ENCODE results near the gene NCAM1. TPM values are rescaled to one million over a fixed set of nuclear protein-coding genes. Genes with fewer than 3 reads are reported as not detected.

Gene NCAM1
- total RNA-seq, 1 experiment from 2014 or later, result not detected

DNA sequence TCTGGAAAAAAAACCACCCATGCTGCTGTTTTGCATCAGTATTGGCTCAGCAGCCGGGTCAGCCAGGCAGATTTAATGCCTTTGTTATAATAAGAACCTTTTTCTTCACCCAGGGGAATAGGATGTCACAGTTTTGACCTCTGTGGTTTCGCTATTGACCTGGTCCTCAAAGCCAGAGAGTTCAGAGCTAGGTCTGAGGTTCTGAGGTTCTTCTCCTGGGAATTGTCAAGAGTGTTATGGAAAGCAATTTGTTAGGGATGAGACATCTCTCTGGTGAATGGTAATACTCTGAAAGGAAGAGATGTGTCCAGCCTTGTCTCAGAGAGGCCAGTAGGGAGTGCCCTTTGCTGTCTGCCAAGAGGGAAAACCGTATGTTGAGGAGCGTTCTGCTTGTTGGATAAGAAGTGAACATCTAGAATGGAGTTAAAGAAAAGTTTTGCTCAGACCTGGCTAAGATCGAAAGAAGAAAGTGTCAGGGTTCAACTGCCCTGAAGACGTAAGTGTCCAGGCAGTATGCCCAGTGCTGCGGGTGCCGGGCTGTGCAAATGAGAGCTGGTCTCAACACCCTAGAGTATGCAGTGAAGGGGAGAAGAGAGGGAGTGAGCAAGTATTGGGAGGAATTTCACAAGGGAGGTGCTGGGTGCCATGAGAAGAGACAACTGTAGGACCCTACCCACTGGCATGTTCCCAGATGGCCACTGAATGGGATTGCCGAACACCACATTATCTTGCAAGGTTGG, 202.2 kb downstream of the NCAM1 start:
- TF ChIP-seq EZH2phosphoT487 (IDR thresholded peaks at IDR 0.05; ENCODE audit: borderline replicate concordance, low read length) (no peak), EZH2 (IDR thresholded peaks at IDR 0.05; ENCODE audit: low read length, unreplicated experiment) (no peak)
- TF ChIP-seq, protein P1, sequence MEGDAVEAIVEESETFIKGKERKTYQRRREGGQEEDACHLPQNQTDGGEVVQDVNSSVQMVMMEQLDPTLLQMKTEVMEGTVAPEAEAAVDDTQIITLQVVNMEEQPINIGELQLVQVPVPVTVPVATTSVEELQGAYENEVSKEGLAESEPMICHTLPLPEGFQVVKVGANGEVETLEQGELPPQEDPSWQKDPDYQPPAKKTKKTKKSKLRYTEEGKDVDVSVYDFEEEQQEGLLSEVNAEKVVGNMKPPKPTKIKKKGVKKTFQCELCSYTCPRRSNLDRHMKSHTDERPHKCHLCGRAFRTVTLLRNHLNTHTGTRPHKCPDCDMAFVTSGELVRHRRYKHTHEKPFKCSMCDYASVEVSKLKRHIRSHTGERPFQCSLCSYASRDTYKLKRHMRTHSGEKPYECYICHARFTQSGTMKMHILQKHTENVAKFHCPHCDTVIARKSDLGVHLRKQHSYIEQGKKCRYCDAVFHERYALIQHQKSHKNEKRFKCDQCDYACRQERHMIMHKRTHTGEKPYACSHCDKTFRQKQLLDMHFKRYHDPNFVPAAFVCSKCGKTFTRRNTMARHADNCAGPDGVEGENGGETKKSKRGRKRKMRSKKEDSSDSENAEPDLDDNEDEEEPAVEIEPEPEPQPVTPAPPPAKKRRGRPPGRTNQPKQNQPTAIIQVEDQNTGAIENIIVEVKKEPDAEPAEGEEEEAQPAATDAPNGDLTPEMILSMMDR (conservative IDR thresholded peaks at IDR 0.05; ENCODE audit: low read depth, low read length), result no peak
- no peaks in the 10 kb centered on the region for H3K9me3 ChIP-seq (ENCODE audit: low read length)
- no peaks in the 10 kb centered on the region for H3F3A ChIP-seq (ENCODE audit: low read length, unreplicated experiment)
- DNase-seq, result no peak
- no peaks in the 10 kb centered on the region for H4K20me1 ChIP-seq (ENCODE audit: low read length)
- no peak overlapping the region for H3K27ac ChIP-seq (ENCODE audit: low read length)
- CTCF ChIA-PET, result no interaction called here
- no peak overlapping the region for H3K4me3 ChIP-seq (ENCODE audit: low read length)
- no peaks in the 10 kb centered on the region for H3K36me3 ChIP-seq (ENCODE audit: low read depth, low read length)
- H3K4me1 ChIP-seq (ENCODE audit: insufficient read depth, low read length), result no peaks in the 10 kb centered on the region
- no peak overlapping the region for H2AFZ ChIP-seq (ENCODE audit: low read length)
- ATAC-seq, result no peak
- no TSS peak for BruUV-seq (replicated peaks)
- no peaks in the 10 kb centered on the region for H3K9me2 ChIP-seq (replicated peaks; ENCODE audit: low read length)
- H3K27me3 ChIP-seq (ENCODE audit: low read length), result peaks cover 44% of the 10 kb centered on the region
- intact Hi-C loops (cut with micrococcal nuclease), result no loop called here
- H3K4me2 ChIP-seq (ENCODE audit: low read length), result no peak overlapping the region
- H3K79me2 ChIP-seq (ENCODE audit: low read length), result no peaks in the 10 kb centered on the region
- H3K9ac ChIP-seq (ENCODE audit: low read length), result no peak overlapping the region
- POLR2A ChIA-PET (ENCODE audit: unreplicated experiment), result no interaction called here

DNA sequence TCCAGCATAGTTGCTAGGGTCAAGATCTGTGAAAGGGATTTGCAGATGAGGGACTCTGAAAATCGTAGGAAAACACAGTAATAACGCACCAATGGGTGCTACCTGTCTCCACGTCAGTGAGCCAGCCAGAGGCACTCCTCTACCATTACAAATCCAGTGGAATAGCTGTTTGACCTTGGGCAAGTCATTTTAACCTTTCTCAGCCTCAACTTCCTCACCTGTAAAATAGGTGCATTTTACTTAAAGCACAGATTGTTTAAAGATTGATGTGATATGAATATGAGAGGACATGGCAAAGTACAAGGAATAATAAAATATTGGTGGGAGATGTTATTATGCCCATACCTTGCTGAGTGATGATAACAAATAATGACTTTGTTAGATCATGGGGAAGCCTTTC, 205.1 kb downstream of the NCAM1 start:
- no TSS peak for BruUV-seq (replicated peaks)
- no peaks in the 10 kb centered on the region for H3K79me2 ChIP-seq (ENCODE audit: low read length)
- no peak overlapping the region for H3K27ac ChIP-seq (ENCODE audit: low read length)
- peaks cover 54% of the 10 kb centered on the region for H3K27me3 ChIP-seq (ENCODE audit: low read length)
- DNase-seq, result no peak
- POLR2A ChIA-PET (ENCODE audit: unreplicated experiment), result no interaction called here
- no peaks in the 10 kb centered on the region for H4K20me1 ChIP-seq (ENCODE audit: low read length)
- no peaks in the 10 kb centered on the region for H3K9me3 ChIP-seq (ENCODE audit: low read length)
- intact Hi-C loops (cut with micrococcal nuclease), result no loop called here
- TF ChIP-seq, protein P1 (conservative IDR thresholded peaks at IDR 0.05; ENCODE audit: low read depth, low read length), result no peak
- TF ChIP-seq EZH2phosphoT487 (IDR thresholded peaks at IDR 0.05; ENCODE audit: borderline replicate concordance, low read length) (no peak), EZH2 (IDR thresholded peaks at IDR 0.05; ENCODE audit: low read length, unreplicated experiment) (no peak)
- H3K9ac ChIP-seq (ENCODE audit: low read length), result no peak overlapping the region
- CTCF ChIA-PET, result no interaction called here
- no peak for ATAC-seq
- no peak overlapping the region for H2AFZ ChIP-seq (ENCODE audit: low read length)
- H3F3A ChIP-seq (ENCODE audit: low read length, unreplicated experiment), result no peaks in the 10 kb centered on the region
- no peaks in the 10 kb centered on the region for H3K4me1 ChIP-seq (ENCODE audit: insufficient read depth, low read length)
- no peaks in the 10 kb centered on the region for H3K9me2 ChIP-seq (replicated peaks; ENCODE audit: low read length)
- H3K4me2 ChIP-seq (ENCODE audit: low read length), result no peak overlapping the region
- H3K4me3 ChIP-seq (ENCODE audit: low read length), result no peak overlapping the region
- H3K36me3 ChIP-seq (ENCODE audit: low read depth, low read length), result no peaks in the 10 kb centered on the region

DNA sequence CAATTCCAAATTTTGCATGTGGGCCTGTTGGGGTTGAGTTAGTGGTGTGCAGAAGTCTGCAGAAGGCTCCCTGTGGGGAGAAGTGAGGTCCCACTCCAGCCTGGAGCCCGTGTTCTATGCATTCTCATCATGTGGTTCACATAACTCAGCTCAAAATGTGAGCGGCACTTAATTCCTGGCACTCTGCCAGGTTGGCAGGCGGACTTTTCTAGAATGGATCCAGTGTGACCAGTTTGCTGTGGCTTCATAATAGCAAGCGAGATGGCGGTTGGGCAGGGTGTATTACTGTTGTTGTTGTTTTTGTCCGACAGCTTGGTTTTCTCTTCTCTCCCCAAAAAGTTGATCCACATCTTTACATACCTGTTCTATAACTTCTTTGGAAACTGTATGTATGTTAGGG, 206.4 kb downstream of the NCAM1 start:
- H3K9me2 ChIP-seq (replicated peaks; ENCODE audit: low read length), result no peaks in the 10 kb centered on the region
- no peak overlapping the region for H3K4me3 ChIP-seq (ENCODE audit: low read length)
- no peaks in the 10 kb centered on the region for H3K4me1 ChIP-seq (ENCODE audit: insufficient read depth, low read length)
- no peak for DNase-seq
- no peaks in the 10 kb centered on the region for H3F3A ChIP-seq (ENCODE audit: low read length, unreplicated experiment)
- CTCF ChIA-PET, result no interaction called here
- H3K36me3 ChIP-seq (ENCODE audit: low read depth, low read length), result no peaks in the 10 kb centered on the region
- intact Hi-C loops (cut with micrococcal nuclease), result no loop called here
- no peak overlapping the region for H3K27ac ChIP-seq (ENCODE audit: low read length)
- H3K4me2 ChIP-seq (ENCODE audit: low read length), result no peak overlapping the region
- BruUV-seq (replicated peaks), result no TSS peak
- ATAC-seq, result no peak
- no peaks in the 10 kb centered on the region for H3K79me2 ChIP-seq (ENCODE audit: low read length)
- H4K20me1 ChIP-seq (ENCODE audit: low read length), result no peaks in the 10 kb centered on the region
- POLR2A ChIA-PET (ENCODE audit: unreplicated experiment), result no interaction called here
- no peak overlapping the region for H3K9ac ChIP-seq (ENCODE audit: low read length)
- H2AFZ ChIP-seq (ENCODE audit: low read length), result no peak overlapping the region
- TF ChIP-seq EZH2phosphoT487 (IDR thresholded peaks at IDR 0.05; ENCODE audit: borderline replicate concordance, low read length) (no peak), EZH2 (IDR thresholded peaks at IDR 0.05; ENCODE audit: low read length, unreplicated experiment) (no peak)
- TF ChIP-seq, protein P1 (conservative IDR thresholded peaks at IDR 0.05; ENCODE audit: low read depth, low read length), result no peak
- H3K27me3 ChIP-seq (ENCODE audit: low read length), result peaks cover 61% of the 10 kb centered on the region
- no peaks in the 10 kb centered on the region for H3K9me3 ChIP-seq (ENCODE audit: low read length)

Data from PC-3 (cell line).